ENCODE results near the gene SLC9A9. TPM values are rescaled to one million over a fixed set of nuclear protein-coding genes. Genes with fewer than 3 reads are reported as not detected.

SLC9A9 gene
- total and polyA plus RNA-seq, 10 of the 15 experiments (the other 5 are each of a cell fraction or from before 2014, with no cell fraction given): 3.5 to 14.2 (median 9.3) TPM

Other genes with a start within 250 kb of the SLC9A9 start
- gene DIPK2A, start 123.4 kb upstream of the SLC9A9 start, total RNA-seq (2014; rRNA removed): 28.5 and 36.4 TPM in 2 replicates
- 15.4 and 15.8 TPM in 2 replicates for gene DIPK2A, start 123.4 kb upstream of the SLC9A9 start, total RNA-seq (2014; rRNA removed; fragmentation: Illumina TruSeq; extraction: Trizol)
- 15.6 and 17.3 TPM in 2 replicates for gene DIPK2A, start 123.4 kb upstream of the SLC9A9 start, total RNA-seq (2021)
- gene DIPK2A, start 123.4 kb upstream of the SLC9A9 start, polyA plus RNA-seq (2011; rRNA removed): 7.3 and 12.9 TPM in 2 replicates
- gene DIPK2A, start 123.4 kb upstream of the SLC9A9 start, polyA plus RNA-seq (2014; fragmentation: Illumina TruSeq; extraction: Trizol): 11.4 and 15.5 TPM in 2 replicates
- 10 to 100 TPM in 1 of 2 experiments, 1 to 10 TPM in 1; 4.6 to 14.5 TPM for gene DIPK2A, start 123.4 kb upstream of the SLC9A9 start, polyA plus RNA-seq (2014; fragmentation: Nextera tagmentation; extraction: Ambion mirVana)
- 8.8 and 11.5 TPM in 2 replicates for gene DIPK2A, start 123.4 kb upstream of the SLC9A9 start, polyA plus RNA-seq (2014; rRNA removed)
- 10 to 100 TPM; 15.9 to 21.9 TPM for gene DIPK2A, start 123.4 kb upstream of the SLC9A9 start, polyA plus RNA-seq (2016; fragmentation: Nextera tagmentation; extraction: Ambion mirVana)